ENCODE results near the gene FRMD8.
"Not testable (repeated sequence)": the region's sequence is repeated elsewhere in the genome, so short reads cannot be mapped to it uniquely, and the experiment has no call there.

FRMD8 gene

GRCh38 chr11:65394125-65394536, 7.7 kb downstream of the FRMD8 start:
- DNase-seq, result no peak

DNA sequence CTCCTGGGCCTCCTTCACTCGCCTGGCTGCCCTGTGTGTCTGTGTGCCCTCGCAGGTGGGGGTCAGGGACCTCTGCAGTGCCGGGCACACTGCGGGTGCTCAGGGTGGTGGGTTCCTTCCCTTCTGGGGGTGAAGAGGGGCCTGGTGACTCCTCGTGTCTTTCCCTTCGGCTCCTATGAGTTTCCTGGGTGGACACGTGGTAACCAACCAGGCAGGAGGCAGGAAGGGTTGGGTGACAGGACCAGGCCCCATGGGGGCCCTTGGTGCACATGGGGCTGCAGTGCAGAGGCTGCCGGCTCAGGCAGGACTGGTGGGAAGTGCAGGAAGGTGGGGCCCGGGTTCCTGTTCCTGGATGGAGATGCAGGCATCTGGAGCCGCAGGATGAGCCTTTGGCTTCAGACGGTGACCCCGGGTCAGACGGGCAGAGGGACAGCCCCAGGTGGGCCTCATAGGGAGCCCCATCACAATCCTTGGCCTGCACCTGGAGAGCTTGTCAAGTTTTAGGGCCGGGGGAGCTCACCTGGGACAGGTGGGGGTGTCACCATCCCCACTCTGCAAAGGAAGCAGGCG, 9.6 kb downstream of the FRMD8 start:
- DNase-seq, result no peak

DNA sequence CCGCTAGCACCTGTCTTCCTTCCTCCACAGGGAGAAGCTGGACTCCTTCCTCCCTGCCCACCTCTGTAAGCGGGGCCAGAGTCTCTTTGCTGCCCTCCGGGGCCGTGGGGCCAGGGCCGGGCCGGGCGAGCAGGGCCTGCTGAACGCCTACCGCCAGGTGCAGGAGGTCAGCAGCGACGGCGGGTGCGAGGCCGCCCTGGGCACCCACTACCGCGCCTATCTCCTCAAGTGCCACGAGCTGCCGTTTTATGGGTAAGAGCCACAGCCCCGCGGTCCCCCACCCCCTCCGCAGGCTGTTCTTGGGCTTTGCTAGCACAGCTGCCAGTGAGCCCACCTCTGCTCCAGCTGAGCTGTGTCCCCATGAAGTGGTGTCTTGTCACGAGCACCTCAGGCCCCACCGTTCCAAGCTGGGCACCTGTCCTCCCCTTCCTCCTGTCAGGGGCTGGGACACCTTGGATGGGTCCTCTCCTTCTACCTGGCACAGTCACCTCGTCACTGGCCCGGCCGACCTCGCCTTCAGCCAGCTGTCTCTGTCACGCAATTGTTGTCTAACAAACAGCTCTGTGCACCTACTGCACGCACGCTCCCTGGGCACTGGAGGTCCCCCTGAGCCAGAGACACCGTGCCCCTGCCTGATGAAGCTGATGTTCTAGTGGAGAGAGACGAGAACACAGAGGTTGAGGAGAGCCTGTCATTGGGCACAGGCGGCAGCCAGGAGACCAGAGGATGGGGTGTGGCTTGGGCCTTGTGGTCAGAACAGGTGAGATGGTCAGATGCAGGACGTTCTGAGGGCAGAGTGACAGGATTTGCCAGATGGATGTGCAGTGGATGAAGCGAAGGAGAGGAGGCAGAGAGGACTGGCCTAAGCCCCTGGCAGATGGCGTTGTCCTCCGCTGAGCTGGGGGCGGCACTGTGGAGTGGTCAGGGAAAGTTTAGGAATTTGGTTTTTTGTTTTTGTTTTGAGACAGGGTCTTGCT, 10.6 kb downstream of the FRMD8 start:
- DNase-seq, result no peak

DNA sequence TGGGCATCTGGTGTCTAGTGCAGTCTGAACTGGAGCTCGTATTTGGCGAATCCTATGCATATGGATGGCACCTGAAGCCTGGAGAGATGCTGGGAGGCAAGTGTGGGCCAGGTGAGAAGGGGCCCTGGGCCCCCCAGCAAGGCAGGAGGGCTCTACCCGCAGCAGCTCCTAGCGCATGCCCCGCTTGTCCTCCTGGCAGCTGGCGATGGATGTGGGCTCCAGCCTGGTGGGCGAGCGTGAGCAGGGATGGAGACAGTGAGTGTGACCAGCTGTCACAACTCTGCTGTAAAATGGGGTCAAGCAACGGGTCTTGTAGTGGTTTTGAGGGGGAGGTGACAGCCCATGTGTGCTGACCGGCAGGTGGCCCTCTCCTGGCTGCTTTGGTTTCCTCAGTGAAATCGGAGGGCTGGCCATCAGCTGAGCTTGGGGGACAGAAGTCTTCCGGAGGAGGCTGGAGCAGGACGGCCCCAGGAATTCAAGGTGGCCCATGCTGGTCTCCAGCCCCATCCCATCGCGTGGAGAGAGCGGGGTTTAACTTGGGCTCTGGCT, 12.0 kb downstream of the FRMD8 start:
- DNase-seq, result no peak

DNA sequence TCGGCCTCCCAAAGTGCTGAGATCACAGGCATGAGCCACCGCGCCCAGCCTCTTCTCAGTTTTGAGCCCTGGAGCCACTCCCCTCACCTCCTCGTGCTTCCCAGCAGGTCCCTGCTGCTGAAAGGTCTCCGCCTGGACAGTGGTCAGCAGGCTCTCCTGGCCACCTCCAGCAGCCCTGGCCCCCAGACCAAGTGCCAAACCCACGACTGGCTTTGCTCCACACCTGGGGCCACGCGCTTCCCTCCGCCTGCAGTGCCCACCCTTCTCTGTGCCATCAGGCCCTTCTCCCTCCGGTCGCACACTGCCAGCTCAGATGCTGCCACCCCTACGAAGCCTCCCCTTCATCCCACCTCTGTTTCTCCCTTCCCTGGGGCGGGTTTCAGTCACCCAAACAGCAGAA, 12.8 kb downstream of the FRMD8 start:
- no peak for DNase-seq

DNA sequence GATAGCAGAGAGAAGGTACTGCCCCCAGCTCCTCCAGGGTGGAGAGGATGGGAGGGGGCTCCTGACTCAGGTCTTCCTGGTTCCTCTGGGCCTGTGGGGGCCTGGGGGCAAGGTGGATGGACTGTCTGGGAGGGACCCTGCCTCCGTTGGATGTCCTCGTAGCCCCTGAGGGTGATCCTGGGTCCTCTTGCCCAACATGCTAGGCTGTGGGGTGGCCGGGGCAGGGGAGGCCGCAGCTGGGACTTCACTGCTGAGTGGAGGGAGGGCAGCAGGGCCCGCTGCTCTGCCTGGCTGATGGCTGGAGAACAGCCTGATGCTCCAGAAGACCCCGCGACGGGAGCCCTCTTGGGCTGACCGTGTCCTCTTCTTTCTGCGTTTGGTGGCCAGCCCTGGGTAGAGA, 13.4 kb downstream of the FRMD8 start:
- DNase-seq, result no peak

DNA sequence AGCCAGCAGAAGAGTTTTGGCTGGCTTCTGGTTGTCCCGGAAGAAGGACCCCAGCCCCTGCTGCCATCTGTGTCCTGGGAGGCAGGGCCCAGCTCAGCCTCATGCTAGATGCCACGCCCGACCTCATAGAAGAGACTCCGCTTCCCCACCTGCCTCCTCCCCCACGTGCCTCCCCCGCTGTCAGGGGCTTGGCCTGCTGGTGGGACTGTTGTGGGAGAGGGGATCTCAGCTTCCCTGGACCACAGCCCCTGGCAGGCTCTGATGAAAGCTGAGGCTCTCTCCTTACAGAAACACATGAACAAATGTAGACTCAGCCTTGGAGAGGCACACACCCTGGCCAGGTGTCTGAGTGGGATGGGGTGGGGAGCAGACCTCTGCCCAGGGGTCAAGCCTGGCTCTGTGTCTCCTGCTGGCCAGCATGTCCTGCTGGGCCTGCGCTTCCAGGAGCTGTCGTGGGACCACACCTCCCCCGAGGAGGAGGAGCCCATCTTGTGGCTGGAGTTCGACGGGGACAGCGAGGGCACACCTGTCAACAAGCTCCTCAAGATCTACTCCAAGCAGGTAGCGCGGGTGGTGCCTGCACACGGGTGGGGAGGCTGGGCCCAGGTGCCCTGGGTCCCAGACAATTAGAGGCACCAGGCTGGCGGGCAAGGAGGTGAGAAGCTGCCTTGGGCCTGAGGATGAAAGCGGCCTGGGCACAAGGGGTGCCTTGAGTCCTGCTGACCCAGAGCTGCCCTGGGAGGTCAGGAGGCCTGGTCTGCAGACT, 14.1 kb downstream of the FRMD8 start:
- no peak for DNase-seq

GRCh38 chr11:65401073-65401802, 14.8 kb downstream of the FRMD8 start:
- DNase-seq, result no peak

DNA sequence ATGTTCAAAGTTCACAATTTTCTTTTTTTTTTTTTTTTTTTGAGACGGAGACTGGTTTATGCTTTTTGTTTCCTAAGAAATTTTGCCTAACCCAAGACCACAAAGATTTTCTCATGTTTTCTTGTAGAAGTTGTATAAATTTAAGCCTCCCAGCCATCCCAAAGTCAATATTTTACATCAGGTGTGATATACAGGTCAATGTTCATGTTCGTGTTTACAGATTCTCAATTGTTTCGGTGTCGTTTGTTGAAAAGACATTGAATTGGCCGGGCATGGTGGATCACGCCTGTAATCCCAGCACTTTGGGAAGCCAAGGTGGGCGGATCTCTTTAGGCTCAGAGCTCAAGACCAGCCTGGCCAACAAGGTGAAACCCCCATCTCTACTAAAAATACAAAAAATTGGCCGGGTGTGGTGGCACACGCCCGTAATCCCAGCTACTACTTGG, 15.4 kb downstream of the FRMD8 start:
- DNase-seq, result no peak

- DNase-seq, result no peak
Measured at GRCh38 chr11:65402790-65403189, 16.4 kb downstream of the FRMD8 start.

DNA sequence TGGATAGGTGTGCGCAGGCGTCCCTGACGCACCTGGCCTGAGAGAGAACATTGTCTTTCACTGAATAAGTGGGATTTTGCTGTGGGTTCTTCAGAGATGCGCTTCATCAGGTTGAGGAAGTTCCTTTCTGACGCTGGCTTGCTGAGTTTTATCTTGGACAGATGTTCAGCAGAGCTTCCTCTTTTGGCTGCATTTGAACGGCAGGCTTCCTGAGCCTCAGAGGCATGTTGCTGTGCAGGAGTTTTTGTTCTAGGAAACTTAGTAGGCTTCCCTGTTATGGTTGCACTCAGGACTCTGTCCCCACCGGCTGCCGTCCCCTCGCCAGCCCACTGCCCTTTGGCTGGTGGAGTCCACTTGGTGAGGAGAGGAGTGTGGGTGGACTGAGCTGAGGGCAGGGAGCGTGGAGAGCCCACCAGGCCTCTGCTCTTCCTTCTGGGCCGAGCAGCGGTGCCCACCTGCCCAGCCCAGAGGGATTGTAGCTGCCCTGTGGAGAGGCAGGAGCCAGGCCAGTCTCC, 17.2 kb downstream of the FRMD8 start:
- no peak for DNase-seq

DNA sequence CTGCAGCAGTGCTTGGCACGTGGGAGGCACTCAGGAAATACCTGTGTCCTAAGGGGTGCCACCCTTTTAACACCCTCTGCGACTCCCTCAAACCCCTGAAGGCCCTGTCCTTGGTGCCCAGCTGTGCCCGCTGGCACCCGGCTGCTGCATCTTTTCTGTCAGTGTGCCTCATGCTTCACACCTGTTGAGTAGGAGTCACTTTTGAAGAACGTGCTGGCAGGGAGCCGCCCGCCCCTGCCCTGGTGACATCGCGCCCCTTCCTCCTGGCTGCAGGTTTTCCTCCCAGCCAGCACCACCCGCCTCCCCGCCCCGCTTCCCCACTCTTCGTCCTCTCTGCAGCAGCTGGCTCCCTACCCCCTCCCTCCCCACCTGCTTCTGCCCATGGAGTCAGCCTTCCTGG, 17.8 kb downstream of the FRMD8 start:
- no peak for DNase-seq

- DNase-seq, result no peak
Measured at GRCh38 chr11:65404638-65405339, 18.4 kb downstream of the FRMD8 start.

GRCh38 chr11:65410936-65411680, 24.7 kb downstream of the FRMD8 start:
- no peak for DNase-seq

- no peak for DNase-seq
Measured at GRCh38 chr11:65411681-65412070, 25.2 kb downstream of the FRMD8 start.

- DNase-seq, result no peak
Measured at GRCh38 chr11:65412271-65413076, 26.0 kb downstream of the FRMD8 start.

DNA sequence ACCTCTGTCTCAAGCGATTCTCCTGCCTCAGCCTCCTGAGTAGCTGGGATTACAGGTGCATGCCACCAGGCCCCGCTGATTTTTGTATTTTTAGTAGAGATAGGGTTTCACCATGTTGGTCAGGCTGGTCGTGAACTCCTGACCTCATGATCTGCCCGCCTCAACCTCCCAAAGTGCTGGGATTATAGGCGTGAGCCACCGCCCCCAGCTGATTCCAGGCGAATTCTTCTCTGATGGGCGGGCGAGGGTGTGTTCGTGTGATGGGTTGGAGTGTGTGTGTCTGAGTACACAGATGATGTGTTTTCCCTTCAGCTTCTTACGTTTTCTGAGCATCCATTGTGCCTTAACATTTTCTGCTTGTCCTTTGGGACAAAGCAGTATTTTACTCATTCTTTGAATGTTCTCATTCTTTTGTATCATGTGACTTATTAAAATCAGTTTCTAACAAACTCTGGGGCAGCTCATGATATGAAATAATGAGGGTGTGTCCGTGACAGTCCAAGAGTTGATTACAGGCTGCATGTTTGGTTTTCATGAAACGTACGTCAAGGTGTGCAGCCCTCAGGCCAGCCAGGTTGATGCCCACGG, 26.7 kb downstream of the FRMD8 start:
- not testable (repeated sequence) for DNase-seq

- peak; percentile 47 for DNase-seq
Measured at GRCh38 chr11:65414776-65415498, 28.5 kb downstream of the FRMD8 start.
